A673 (cell line): ENCODE measurements around the gene FXYD7.

ENCODE experiments used
- CTCF ChIP-seq: fragments of 300-800, 200-600 bp; sonication (generic); conservative IDR thresholded peaks from 2 replicates; pipeline ENCODE4 v1.5.1; 2017; ENCODE audit warnings: low read depth, mild to moderate bottlenecking, antibody characterized with exemption, low read length, moderate library complexity, mixed read lengths
- EZH2 ChIP-seq: fragments of 200-600 bp; sonication (generic); IDR thresholded peaks from 2 replicates; pipeline ENCODE4 v1.6.1; 2017; ENCODE audit warnings: borderline replicate concordance, low read depth, mild to moderate bottlenecking, mixed read lengths, antibody characterized with exemption, low read length; ENCODE audit not compliant: poor library complexity, severe bottlenecking

- no peak for TF ChIP-seq CTCF
- no peak for TF ChIP-seq EZH2
These were observed 4.7 kb upstream of the FXYD7 start, which contains the start of gene FXYD1 for GRCh38 chr19:35138305-35138892.
